GM12878 (cell line): ENCODE data around the gene MLXIP. TPM values are rescaled to one million over a fixed set of nuclear protein-coding genes. Genes with fewer than 3 reads are reported as not detected.

Experiments used
- ATAC-seq: fragments of 200-7000 bp; cut with Tn5 transposase; 3 replicates; pipeline ENCODE4 v1.9.1; 2020; ENCODE audit warnings: mild to moderate bottlenecking, moderate library complexity
- BruUV-seq: library from RNA; stranded (reverse); fragments of 400-500 nt; replicated peaks from 2 replicates; lab custom pipeline; 2021; lab: Mats Ljungman, UMichigan
- CTCF ChIA-PET: fragments of 300-600 bp; sonication (Branson Sonifier 250); formaldehyde crosslinking; extraction: SDS; loops from one replicate; lab custom pipeline; 2021; ENCODE audit warnings: inconsistent platforms; lab: Yijun Ruan, JAX
- POLR2A ChIA-PET: fragments of 350-600 bp; formaldehyde crosslinking; extraction: SDS; loops from one replicate; lab custom pipeline; 2021; ENCODE audit warnings: inconsistent platforms; lab: Charles Lee
- RAD21 ChIA-PET: fragments of 300-600 bp; sonication (Branson Sonifier 250); formaldehyde crosslinking; loops from one replicate; lab custom pipeline; 2023; ENCODE audit warnings: antibody characterized with exemption; ENCODE audit not compliant: unreplicated experiment; lab: Charles Lee
- SMC1A ChIA-PET: fragments of 300-600 bp; sonication (Branson Sonifier 250); formaldehyde crosslinking; loops from one replicate; lab custom pipeline; 2023; ENCODE audit not compliant: unreplicated experiment, uncharacterized antibody; lab: Charles Lee
- DNase-seq: peaks from one replicate; pipeline ENCODE4 v3.0.0-alpha.2; 2011; ENCODE audit warnings: low read depth, low spot score
- FAIRE-seq: peaks from 3 replicates; lab custom pipeline; 2011; peaks lifted over from hg19 to GRCh38; lab: Jason Lieb, UNC
- H2AFZ ChIP-seq: 2 replicates; pipeline ENCODE4 v1.6.0; 2011; ENCODE audit warnings: low read depth, low read length, control low read depth; ENCODE audit not compliant: control insufficient read depth
- H3K27ac ChIP-seq: 2 replicates; pipeline ENCODE4 v1.5.1; 2011; ENCODE audit warnings: control low read depth; ENCODE audit not compliant: control insufficient read depth, insufficient read depth
- H3K27me3 ChIP-seq, 2 experiments: replicated peaks in 1 of 2; 2 replicates each; pipeline versions ENCODE4 v1.6.0 to v1.6.1; 2011; ENCODE audit warnings: low read length in 1 of 2; ENCODE audit not compliant: control insufficient read depth in 2 of 2, insufficient read depth in 2 of 2
- H3K36me3 ChIP-seq, 2 experiments: 2 replicates each; pipeline ENCODE4 v1.5.1; 2011; ENCODE audit warnings: low read length in 1 of 2; ENCODE audit not compliant: control insufficient read depth in 2 of 2, insufficient read depth in 2 of 2
- H3K4me1 ChIP-seq: 2 replicates; pipeline ENCODE4 v1.6.1; 2011; ENCODE audit warnings: mild to moderate bottlenecking, low read length, moderate library complexity, mixed read lengths; ENCODE audit not compliant: control insufficient read depth, insufficient read depth
- H3K4me2 ChIP-seq: 2 replicates; pipeline ENCODE4 v1.6.0; 2011; ENCODE audit warnings: control low read depth; ENCODE audit not compliant: control insufficient read depth, insufficient read depth
- H3K4me3 ChIP-seq: fragments of 200-600 bp; sonication (generic); 2 replicates; pipeline ENCODE4 v1.5.1; 2016
- H3K79me2 ChIP-seq: 2 replicates; pipeline ENCODE4 v1.6.0; 2011; ENCODE audit warnings: low read length; ENCODE audit not compliant: control insufficient read depth, insufficient read depth
- H3K9ac ChIP-seq: 2 replicates; pipeline ENCODE4 v1.8.0; 2011; ENCODE audit warnings: low read length, control low read depth, mixed read lengths; ENCODE audit not compliant: control insufficient read depth, insufficient read depth
- H3K9me3 ChIP-seq: replicated peaks from 3 replicates; pipeline ENCODE4 v1.5.1; 2011; ENCODE audit warnings: mild to moderate bottlenecking, low read length; ENCODE audit not compliant: control insufficient read depth, insufficient read depth
- H4K20me1 ChIP-seq: 2 replicates; pipeline ENCODE4 v1.6.0; 2011; ENCODE audit not compliant: control insufficient read depth, insufficient read depth
- BACH1 ChIP-seq: fragments of 450-650 bp; IDR thresholded peaks from 2 replicates; pipeline ENCODE4 v1.6.1; 2017; ENCODE audit warnings: mild to moderate bottlenecking, borderline replicate concordance
- BRCA1 ChIP-seq: IDR thresholded peaks from 2 replicates; pipeline ENCODE4 v1.6.1; 2011; ENCODE audit warnings: low read depth, low read length, improper control_type of control experiment
- CHD1 ChIP-seq: IDR thresholded peaks from 2 replicates; pipeline ENCODE4 v1.6.1; 2012; ENCODE audit warnings: low read depth, low read length, improper control_type of control experiment
- CHD4 ChIP-seq: fragments of 200-600 bp; sonication (generic); IDR thresholded peaks from 2 replicates; pipeline ENCODE4 v1.6.1; 2016; ENCODE audit warnings: mild to moderate bottlenecking
- FOXK2 ChIP-seq: fragments of 450-650 bp; IDR thresholded peaks from 2 replicates; pipeline ENCODE4 v1.6.1; 2017; ENCODE audit warnings: mild to moderate bottlenecking, moderate library complexity
- HDAC6 ChIP-seq: fragments of 200-600 bp; sonication (generic); IDR thresholded peaks from one replicate; pipeline ENCODE4 v1.8.0; 2017; ENCODE audit warnings: antibody characterized with exemption; ENCODE audit not compliant: unreplicated experiment
- HDGF ChIP-seq: fragments of 450-650 bp; IDR thresholded peaks from 2 replicates; pipeline ENCODE4 v1.6.1; 2016; ENCODE audit warnings: antibody characterized with exemption
- IRF3 ChIP-seq: fragments of 450-650 bp; IDR thresholded peaks from 2 replicates; pipeline ENCODE4 v1.6.1; 2014; ENCODE audit warnings: mild to moderate bottlenecking
- LARP7 ChIP-seq: fragments of 450-650 bp; IDR thresholded peaks from 2 replicates; pipeline ENCODE4 v1.6.1; 2017; ENCODE audit warnings: mild to moderate bottlenecking
- MEF2B ChIP-seq: fragments of 450-650 bp; IDR thresholded peaks from 2 replicates; pipeline ENCODE4 v1.6.1; 2018; ENCODE audit warnings: mild to moderate bottlenecking, moderate library complexity; ENCODE audit not compliant: partially characterized antibody, poor library complexity, severe bottlenecking
- NR2C1 ChIP-seq: fragments of 450-650 bp; IDR thresholded peaks from 2 replicates; pipeline ENCODE4 v1.6.1; 2017; ENCODE audit warnings: antibody characterized with exemption, mild to moderate bottlenecking, moderate library complexity
- NR2C2 ChIP-seq: IDR thresholded peaks from 2 replicates; pipeline ENCODE4 v1.6.1; 2011; ENCODE audit warnings: borderline replicate concordance, low read depth; ENCODE audit not compliant: control insufficient read depth, insufficient read length
- RBBP5 ChIP-seq: fragments of 200-600 bp; sonication (generic); conservative IDR thresholded peaks from 2 replicates; pipeline ENCODE4 v1.6.1; 2016
- SP1 ChIP-seq: IDR thresholded peaks from one replicate; pipeline ENCODE4 v1.6.1; 2011; ENCODE audit warnings: low read depth, low read length
- SUZ12 ChIP-seq: fragments of 200-600 bp; sonication (generic); IDR thresholded peaks from one replicate; pipeline ENCODE4 v1.6.1; 2018; ENCODE audit warnings: antibody characterized with exemption, mild to moderate bottlenecking; ENCODE audit not compliant: unreplicated experiment
- WGBS: methylation state at CpG from one replicate; pipeline ENCODE4 v1.1.6; 2016; ENCODE audit warnings: low lambda C conversion rate; ENCODE audit not compliant: insufficient replicate concordance, insufficient coverage; ENCODE audit errors: missing lambda C conversion rate; 5-methylcytosine and 5-hydroxymethylcytosine counted together
- in situ Hi-C: fragments of 300-500 bp; cut with MboI; formaldehyde crosslinking; loops from 9 replicates; pipeline ENCODE4 v1.14.3; 2018; ENCODE audit warnings: mixed read lengths
- intact Hi-C: fragments of 100-400 bp; cut with micrococcal nuclease; formaldehyde crosslinking; loops from one replicate; pipeline ENCODE4 v1.14.2; 2022; ENCODE audit not compliant: unreplicated experiment
- polyA plus RNA-seq, 11 experiments: library from polyadenylated mRNA; depleted of rRNA in 4 of 11; unstranded in 6 of 11; stranded (reverse) in 5 of 11; fragments of >200 nt; fragmentation: Nextera tagmentation in 4 of 11; fragmentation: Illumina TruSeq in 1 of 11; extraction: Ambion mirVana in 4 of 11; extraction: Trizol in 1 of 11; gene quantifications; 1 replicate in 1 of 11; 2 replicates in 10 of 11; pipeline versions ENCODE4 v1.2.1 to v1.2.3, GENCODE V29; 2011 to 2016; ENCODE audit warnings: inconsistent platforms in 2 of 11, missing spikeins in 2 of 11, low read depth in 1 of 11
- total RNA-seq, 4 experiments: library from RNA; depleted of rRNA in 3 of 4; stranded (reverse); fragments of >200 nt in 3 of 4; fragmentation: Illumina TruSeq in 1 of 4; extraction: Trizol in 1 of 4; gene quantifications; 2 replicates each; pipeline versions ENCODE4 v1.2.1 to v1.2.3, GENCODE V29; 2013 to 2021

The MLXIP gene
- total and polyA plus RNA-seq, 10 of the 15 experiments (the other 5 are each of a cell fraction or from before 2014, with no cell fraction given) = 1.1 to 23.7 (median 7.0) TPM

- in situ Hi-C loops (no loop called here), intact Hi-C loops (no loop called here)
- no peaks in the 10 kb centered on the region for H3K9me3 ChIP-seq
- POLR2A ChIA-PET = interaction anchor here (0.6 kb wide), 1 partner anchor 997 kb away, joined by 5 read pairs; no protein-coding TSS in a partner anchor
- WGBS = 76% methylated on average over 21 of the region's 28 CpGs
- CTCF ChIA-PET = interaction anchor here (1.2 to 4.7 kb wide), 3 partner anchors 10 to 222 kb away, joined by 3 to 29 read pairs (median 6); no protein-coding TSS in a partner anchor
- no peaks in the 10 kb centered on the region for H4K20me1 ChIP-seq
- no peak for FAIRE-seq
- no peak overlapping the region for H3K9ac ChIP-seq
- H3K4me3 ChIP-seq = no peak overlapping the region
- RAD21 ChIA-PET = interaction anchor here (1.2 kb wide), 1 partner anchor 57 kb away, joined by 3 read pairs; no protein-coding TSS in a partner anchor
- no TSS peak for BruUV-seq
- ATAC-seq = no peak
- SMC1A ChIA-PET = interaction anchor here (1.3 kb wide), 2 partner anchors 33 to 50 kb away, joined by 3 to 5 read pairs; partner anchors contain the start of gene LRRC43
- no peaks in the 10 kb centered on the region for H3K4me1 ChIP-seq
- no peak overlapping the region for H2AFZ ChIP-seq
- no peaks in the 10 kb centered on the region for H3K79me2 ChIP-seq
- H3K4me2 ChIP-seq = no peak overlapping the region
- no peaks in the 10 kb centered on the region for H3K27me3 ChIP-seq
- peaks cover 0 to 11% of the 10 kb centered on the region in 2 experiments; a peak in 3 of 4 replicates for H3K36me3 ChIP-seq
- TF ChIP-seq BACH1 (no peak), HDAC6 (no peak)
- no peak overlapping the region for H3K27ac ChIP-seq
- no peak for DNase-seq
Observed at GRCh38 chr12:122133192-122133950, 54.8 kb downstream of the MLXIP start.

- no peak for FAIRE-seq
- no peaks in the 10 kb centered on the region for H3K79me2 ChIP-seq
- RAD21 ChIA-PET = no interaction called here
- SMC1A ChIA-PET = no interaction called here
- intact Hi-C loops (no loop called here), in situ Hi-C loops (no loop called here)
- no TSS peak for BruUV-seq
- H3K4me1 ChIP-seq = no peaks in the 10 kb centered on the region
- POLR2A ChIA-PET = no interaction called here
- H3K4me3 ChIP-seq = no peak overlapping the region
- no peak overlapping the region for H3K9ac ChIP-seq
- WGBS = 86% methylated on average over 18 of the region's 18 CpGs
- CTCF ChIA-PET = no interaction called here
- H3K4me2 ChIP-seq = no peak overlapping the region
- H2AFZ ChIP-seq = no peak overlapping the region
- peaks cover 0 to 3% of the 10 kb centered on the region in 2 experiments; a peak in 2 of 4 replicates for H3K36me3 ChIP-seq
- no peak for ATAC-seq
- no peak for DNase-seq
- no peaks in the 10 kb centered on the region for H3K9me3 ChIP-seq
- no peaks in the 10 kb centered on the region for H4K20me1 ChIP-seq
- no peak overlapping the region for H3K27ac ChIP-seq
- no peaks in the 10 kb centered on the region for H3K27me3 ChIP-seq
- TF ChIP-seq MEF2B (no peak), CHD1 (no peak), IRF3 (no peak), LARP7 (no peak), CHD4 (no peak), RBBP5 (no peak), HDGF (no peak), NR2C2 (no peak), BRCA1 (no peak), SP1 (no peak), SUZ12 (no peak), NR2C1 (no peak), FOXK2 (no peak)
Observed at GRCh38 chr12:122135437-122136031, 57.0 kb downstream of the MLXIP start.
